Measurements from ENCODE around the gene TRAPPC2L.

TRAPPC2L gene

GRCh38 chr16:88862968-88863367 is 6.0 kb downstream of the TRAPPC2L start:
- DNase-seq, result no peak

GRCh38 chr16:88863426-88863825 is 6.5 kb downstream of the TRAPPC2L start:
- DNase-seq, result no peak

GRCh38 chr16:88864099-88864498 is 7.2 kb downstream of the TRAPPC2L start:
- DNase-seq, result no peak

- DNase-seq, result no peak
Observed at GRCh38 chr16:88864521-88864920, 7.6 kb downstream of the TRAPPC2L start.

- no peak for DNase-seq
Observed at GRCh38 chr16:88865310-88865709, 8.4 kb downstream of the TRAPPC2L start.

- DNase-seq, result no peak
Observed at GRCh38 chr16:88865742-88866141, 8.8 kb downstream of the TRAPPC2L start.

GRCh38 chr16:88866151-88866920 is 9.4 kb downstream of the TRAPPC2L start, which contains the start of gene PABPN1L:
Gene PABPN1L (minus strand): TSS chr16:88866660. CDS start chr16:88866606, 54 bp downstream.
- no peak for DNase-seq

- no peak for DNase-seq
Observed at GRCh38 chr16:88867581-88868246, 10.8 kb downstream of the TRAPPC2L start.

- no peak for DNase-seq
Observed at GRCh38 chr16:88868974-88869672, 12.2 kb downstream of the TRAPPC2L start.

GRCh38 chr16:88869673-88869980 is 12.7 kb downstream of the TRAPPC2L start:
- DNase-seq, result no peak

- no peak for DNase-seq
Observed at GRCh38 chr16:88870608-88871348, 13.9 kb downstream of the TRAPPC2L start.

GRCh38 chr16:88871349-88871702 is 14.4 kb downstream of the TRAPPC2L start:
- no peak for DNase-seq

GRCh38 chr16:88871730-88872416 is 14.9 kb downstream of the TRAPPC2L start:
- DNase-seq, result no peak

GRCh38 chr16:88872650-88873331 is 15.9 kb downstream of the TRAPPC2L start:
- no peak for DNase-seq

GRCh38 chr16:88874938-88875599 is 18.1 kb downstream of the TRAPPC2L start:
- no peak for DNase-seq

- DNase-seq, result no peak
Observed at GRCh38 chr16:88875703-88876234, 18.8 kb downstream of the TRAPPC2L start.

GRCh38 chr16:88876942-88877526 is 20.1 kb downstream of the TRAPPC2L start:
- no peak for DNase-seq

- DNase-seq, result no peak
Observed at GRCh38 chr16:88877564-88878289, 20.8 kb downstream of the TRAPPC2L start.

- DNase-seq, result no peak
Observed at GRCh38 chr16:88878356-88878755, 21.4 kb downstream of the TRAPPC2L start.
